NCI-H82 treated with DMSO at 0.1 percent for 48 hours (cell line): ENCODE data around the gene DNAJA2.
A peak's percentile ranks its signal among the peaks of the same experiment; 100 is the strongest.
"Not testable (repeated sequence)": the region's sequence is repeated elsewhere in the genome, so short reads cannot be mapped to it uniquely, and the experiment has no call there.

Experiments used
- DNase-seq: peaks from one replicate; lab custom pipeline; 2025; ENCODE audit not compliant: unreplicated experiment; lab: John Stamatoyannopoulos, UW

DNAJA2 gene

DNA sequence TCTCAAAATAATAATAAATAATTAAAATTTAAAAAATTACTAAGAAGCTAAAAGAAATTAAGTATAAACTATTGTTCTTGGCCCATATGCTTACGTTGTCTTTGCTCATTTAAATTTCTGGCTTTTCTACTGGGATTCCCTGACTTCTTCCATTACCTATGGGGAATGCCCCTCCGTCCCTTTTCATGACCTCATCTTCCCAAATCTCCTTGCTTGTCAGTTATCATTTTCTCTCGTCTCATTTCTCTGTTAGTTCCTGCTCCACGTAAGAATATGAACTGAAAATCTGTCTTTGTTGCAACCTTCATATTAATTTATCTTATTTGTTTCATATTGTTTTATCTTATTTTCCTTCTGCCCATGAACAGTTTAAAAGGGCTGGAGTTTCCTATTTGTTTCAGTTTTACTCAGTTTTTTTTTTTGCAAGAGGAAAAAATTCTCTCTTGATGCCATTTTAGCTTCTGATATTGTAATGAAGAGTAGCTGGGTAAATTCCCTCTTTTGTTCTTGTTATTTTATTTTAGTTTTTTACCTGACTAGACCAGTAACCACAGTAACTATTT lies 2.5 kb upstream of the DNAJA2 start:
- no peak for DNase-seq

GRCh38 chr16:46975165-46975564 lies 1.7 kb upstream of the DNAJA2 start:
- DNase-seq, result no peak

- DNase-seq, result peak; percentile 48
Measured at GRCh38 chr16:46974352-46974751, 878 bp upstream of the DNAJA2 start.

DNA sequence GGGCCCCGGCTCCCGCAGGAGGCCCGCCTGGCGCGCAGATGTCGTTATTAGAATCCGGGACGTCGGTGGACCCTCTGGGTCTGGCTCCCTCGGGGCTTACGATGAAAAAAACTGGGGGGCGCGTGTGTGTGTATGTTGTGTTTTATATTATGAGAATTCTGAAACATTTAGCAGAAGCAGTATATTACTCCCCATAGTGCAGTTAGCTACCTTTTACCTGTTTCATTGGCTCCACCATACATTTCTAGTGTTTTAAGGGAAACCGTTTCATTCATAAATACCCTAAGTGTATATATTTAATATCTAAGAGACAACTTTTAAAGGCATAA lies 486 bp upstream of the DNAJA2 start:
- DNase-seq, result peak; percentile 65

GRCh38 chr16:46972429-46973206 lies 856 bp downstream of the DNAJA2 start:
- no peak for DNase-seq

GRCh38 chr16:46971271-46971670 lies 2.2 kb downstream of the DNAJA2 start:
- DNase-seq, result no peak

GRCh38 chr16:46970089-46970488 lies 3.4 kb downstream of the DNAJA2 start:
- no peak for DNase-seq

DNA sequence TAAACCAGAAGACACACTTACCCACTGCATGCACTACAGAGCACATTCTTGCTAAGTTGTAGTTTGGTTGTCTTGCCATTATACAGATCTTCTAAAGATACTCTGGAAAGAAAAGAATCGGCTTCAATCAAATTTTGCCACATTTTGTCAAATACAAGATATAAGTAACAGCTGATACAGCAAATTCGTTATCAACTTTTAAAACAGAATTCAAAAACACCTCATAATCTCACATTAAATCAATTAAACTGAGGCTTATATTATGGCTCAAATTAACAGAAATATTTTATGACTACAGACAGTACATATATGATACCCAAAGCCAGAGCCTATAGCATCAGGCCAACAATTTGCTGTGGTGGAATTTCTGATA lies 5.4 kb downstream of the DNAJA2 start:
- DNase-seq, result no peak

GRCh38 chr16:46962629-46963028 lies 10.8 kb downstream of the DNAJA2 start:
- no peak for DNase-seq

DNA sequence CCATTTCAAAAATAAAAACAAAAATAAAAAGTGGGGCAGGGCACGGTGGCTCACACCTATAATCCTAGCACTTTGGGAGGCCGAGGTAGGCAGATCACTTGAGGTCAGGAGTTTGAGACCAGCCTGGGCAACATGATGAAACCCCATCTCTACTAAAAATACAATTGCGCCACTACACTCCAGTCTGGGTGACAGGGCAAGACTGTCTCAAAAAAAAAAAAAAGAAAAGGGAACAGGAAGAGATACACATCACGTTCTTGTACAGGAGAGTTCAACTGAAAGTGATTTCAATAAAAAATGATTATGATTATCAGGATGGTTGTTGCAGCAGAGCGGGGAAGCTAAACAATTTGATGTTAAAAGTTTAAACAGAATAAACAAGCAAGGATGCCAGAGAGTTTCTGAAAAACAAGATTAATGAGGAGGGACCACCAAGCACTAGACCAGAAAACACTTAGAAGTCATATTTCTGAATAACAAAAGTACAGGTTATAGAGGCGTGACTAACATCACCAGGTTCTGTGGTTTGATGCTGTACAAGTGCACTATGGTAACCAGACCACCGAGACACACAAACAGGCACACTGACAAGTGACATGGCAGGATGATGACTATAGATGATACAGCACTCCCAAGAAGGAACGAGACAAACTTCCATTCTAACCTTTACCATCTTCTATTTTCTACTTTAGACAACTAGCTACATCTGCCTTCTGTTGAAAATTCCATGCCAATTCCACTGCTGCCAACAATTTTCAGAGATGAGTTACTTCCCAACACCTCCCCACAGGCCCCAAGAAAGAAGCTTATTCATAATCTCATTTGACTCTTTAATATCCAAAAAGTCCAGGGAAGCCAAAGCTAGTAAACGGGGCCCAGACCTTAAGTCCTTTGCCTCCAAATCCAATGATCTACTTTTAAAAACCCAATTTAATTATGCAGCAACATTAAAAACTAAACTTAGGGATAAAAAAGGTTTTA lies 11.8 kb downstream of the DNAJA2 start:
- DNase-seq, result peak; percentile 53

GRCh38 chr16:46954562-46954961 lies 18.9 kb downstream of the DNAJA2 start:
- no peak for DNase-seq

DNA sequence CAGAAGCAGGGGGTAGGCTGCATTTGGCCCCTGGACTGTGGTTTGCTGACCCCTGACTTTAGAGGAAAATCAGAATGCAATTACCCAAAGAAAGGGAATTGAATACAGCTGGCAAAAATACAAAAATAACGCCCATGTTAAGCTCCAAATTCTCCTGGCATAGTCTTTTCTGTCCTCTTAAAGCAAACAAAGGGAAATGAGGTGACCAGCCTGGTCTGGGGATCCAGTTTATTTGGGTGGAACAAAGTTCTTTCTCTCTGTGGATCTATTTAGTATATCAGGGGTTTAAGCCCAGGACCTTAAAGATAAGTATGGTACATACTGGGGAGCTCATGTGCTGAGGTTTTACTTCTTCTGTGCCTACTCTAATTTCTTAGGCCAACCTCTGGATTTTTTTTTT lies 23.5 kb downstream of the DNAJA2 start:
- no peak for DNase-seq

GRCh38 chr16:46949241-46949892 lies 24.1 kb downstream of the DNAJA2 start:
- no peak for DNase-seq

DNA sequence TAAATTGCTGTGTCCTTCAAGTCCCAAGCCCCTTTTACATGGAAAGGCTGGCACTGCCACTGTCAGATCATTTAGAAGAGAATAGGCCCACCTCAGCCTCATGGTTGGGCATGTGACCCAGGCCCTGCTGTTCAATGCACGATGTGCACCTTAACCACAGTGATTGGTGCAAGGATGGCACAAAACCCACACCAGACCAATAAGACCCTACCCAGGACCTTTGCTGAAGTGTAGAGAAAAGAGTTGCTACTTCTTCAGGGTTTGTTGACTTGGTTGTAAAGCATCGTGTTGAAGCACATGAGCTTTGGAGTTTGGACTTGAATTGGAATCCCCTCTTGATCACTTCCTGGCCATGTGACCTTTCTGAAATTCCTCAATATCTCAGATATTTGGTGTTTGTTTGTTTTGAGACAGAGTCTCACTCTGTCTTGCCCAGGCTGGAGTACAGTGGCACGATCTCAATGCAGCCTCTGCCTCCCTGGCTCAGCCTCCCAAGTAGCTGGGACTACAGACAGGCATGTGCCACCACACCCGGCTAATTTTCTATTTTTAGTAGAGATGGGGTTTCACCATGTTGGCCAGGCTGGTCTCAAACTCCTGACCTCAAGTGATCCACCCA lies 24.8 kb downstream of the DNAJA2 start:
- DNase-seq, result no peak

DNA sequence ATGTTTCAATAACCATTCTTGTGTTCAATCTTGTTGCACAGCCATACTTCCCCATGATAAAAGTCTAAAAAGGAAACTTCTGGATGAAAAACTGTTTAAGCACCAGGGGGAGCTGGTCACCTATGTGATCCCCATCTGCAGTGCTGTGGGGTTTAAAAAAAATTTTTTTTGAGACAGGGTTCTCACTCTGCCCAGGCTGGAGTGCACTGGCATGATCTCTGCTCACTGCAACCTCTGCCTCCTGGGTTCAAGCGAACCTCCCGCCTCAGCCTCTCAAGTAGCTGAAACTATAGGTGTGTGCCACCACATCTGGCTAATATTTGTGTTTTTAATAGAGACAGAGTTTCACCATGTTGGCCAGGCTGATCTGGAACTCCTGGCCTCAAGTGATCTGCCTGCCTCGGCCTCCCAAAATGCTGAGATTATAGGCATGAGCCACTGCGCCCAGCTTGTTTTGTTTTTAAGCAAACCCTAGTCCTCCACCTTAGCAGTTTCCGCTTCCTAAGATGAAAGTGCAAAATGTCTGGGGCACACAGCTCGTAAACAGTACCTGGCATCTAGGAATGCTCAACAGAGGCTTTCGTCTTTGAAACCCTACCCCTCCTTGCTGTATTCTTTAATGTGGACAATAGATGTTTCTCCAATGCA lies 25.4 kb downstream of the DNAJA2 start:
- DNase-seq, result peak; percentile 17

DNA sequence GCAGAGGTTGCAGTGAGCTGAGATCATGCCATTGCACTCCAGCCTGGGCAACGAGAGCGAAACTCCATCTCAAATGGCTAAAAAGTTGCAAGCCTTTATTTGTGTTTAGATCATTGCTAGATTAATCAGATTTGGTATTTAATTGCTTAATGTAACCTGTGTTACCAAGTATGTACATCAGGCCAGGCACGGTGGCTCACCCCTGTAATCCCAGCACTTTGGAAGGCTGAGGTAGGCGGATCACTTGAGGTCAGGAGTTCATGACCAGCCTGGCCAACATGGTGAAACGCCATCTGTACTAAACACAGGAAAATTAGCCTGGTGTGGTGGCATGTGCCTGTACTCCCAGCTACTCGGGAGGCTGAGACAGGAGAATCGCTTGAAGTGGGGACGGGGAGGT lies 28.8 kb downstream of the DNAJA2 start:
- DNase-seq, result not testable (repeated sequence)

DNA sequence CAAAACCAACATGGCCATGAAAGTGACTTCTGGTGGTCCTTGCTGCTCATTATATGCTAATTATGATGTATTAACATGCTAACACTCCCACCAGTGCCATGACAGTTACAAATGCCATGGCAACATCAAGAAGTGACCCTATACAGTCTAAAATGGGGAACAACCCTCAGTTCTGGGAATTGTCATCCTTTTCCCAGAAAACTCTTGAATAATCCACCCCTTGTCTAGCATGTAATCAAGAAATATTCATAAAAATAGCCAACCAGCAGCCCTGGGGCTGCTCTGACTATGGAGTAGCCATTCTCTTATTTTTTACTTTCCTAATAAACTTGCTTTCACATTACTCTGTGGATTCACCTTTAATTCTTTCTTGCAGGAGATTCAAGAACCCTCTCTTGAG lies 35.9 kb downstream of the DNAJA2 start:
- no peak for DNase-seq

DNA sequence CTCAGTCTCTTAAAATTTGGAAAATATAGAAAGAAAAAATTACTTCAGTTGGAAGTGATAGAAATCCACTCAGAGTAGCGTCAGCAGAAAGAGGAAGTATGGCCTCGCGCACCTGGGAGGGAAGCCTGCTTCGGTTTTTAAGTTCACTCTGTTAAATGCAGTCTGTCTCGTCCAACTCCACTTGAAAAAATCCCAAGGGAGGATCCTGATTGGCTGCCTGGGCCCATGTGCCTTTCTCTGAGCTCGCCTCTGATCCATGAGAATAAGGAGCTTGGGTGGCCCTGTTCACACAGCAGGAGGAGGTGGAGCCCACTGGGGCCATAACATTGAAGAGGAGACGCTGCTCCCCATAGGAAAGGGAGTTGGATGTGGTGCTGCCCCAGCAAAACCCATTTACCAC lies 40.7 kb downstream of the DNAJA2 start:
- DNase-seq, result no peak

DNA sequence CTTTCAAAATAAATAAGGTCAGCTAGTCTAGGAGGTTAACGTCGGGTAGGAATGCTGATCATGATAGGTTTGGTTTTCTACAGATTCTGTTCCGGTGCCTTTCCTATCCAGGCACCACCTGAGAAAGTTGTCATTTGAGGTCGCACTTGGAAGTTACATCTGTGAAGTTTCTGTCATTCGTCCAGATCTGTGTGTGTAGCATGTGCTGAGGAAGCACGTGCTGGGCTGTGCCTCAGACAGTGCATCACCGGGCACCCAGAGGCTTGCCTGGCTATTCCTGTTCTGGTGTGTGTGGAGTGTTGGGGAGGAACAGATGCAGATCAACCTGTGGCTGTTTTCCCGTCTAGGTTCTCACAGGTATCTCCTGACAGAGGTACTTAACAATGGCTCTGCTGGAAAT lies 42.6 kb downstream of the DNAJA2 start:
- DNase-seq, result no peak
